ENCODE measurements around the gene FAM53B. TPM values are rescaled to one million over a fixed set of nuclear protein-coding genes. Genes with fewer than 3 reads are reported as not detected.
"Not testable (repeated sequence)": the region's sequence is repeated elsewhere in the genome, so short reads cannot be mapped to it uniquely, and the experiment has no call there.

The FAM53B gene, protein sequence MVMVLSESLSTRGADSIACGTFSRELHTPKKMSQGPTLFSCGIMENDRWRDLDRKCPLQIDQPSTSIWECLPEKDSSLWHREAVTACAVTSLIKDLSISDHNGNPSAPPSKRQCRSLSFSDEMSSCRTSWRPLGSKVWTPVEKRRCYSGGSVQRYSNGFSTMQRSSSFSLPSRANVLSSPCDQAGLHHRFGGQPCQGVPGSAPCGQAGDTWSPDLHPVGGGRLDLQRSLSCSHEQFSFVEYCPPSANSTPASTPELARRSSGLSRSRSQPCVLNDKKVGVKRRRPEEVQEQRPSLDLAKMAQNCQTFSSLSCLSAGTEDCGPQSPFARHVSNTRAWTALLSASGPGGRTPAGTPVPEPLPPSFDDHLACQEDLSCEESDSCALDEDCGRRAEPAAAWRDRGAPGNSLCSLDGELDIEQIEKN
- total RNA-seq (2014; rRNA removed; shearing (Covaris generic)), result 9.4 and 10.0 TPM in 2 replicates

- H3K36me3 ChIP-seq, result peaks cover 9% of the 10 kb centered on the region
- DNase-seq, result peak; percentile 77 to 80
- H3K27me3 ChIP-seq, result no peaks in the 10 kb centered on the region
- H3K9me3 ChIP-seq (replicated peaks), result no peaks in the 10 kb centered on the region
- peak within 1 kb of the TSS; percentile 62 for H3K4me3 ChIP-seq
- H3K4me1 ChIP-seq, result peaks cover 3% of the 10 kb centered on the region; the same call in 1 of the 2 replicates
- H3K27ac ChIP-seq, result peak within 1 kb of the TSS; percentile 26; the same call in 1 of the 2 replicates
These were observed at the start of gene FAM53B for GRCh38 chr10:124744102-124745050. Gene FAM53B (minus strand): TSS chr10:124744378. CDS start chr10:124706713, 37,665 bp downstream.

DNA sequence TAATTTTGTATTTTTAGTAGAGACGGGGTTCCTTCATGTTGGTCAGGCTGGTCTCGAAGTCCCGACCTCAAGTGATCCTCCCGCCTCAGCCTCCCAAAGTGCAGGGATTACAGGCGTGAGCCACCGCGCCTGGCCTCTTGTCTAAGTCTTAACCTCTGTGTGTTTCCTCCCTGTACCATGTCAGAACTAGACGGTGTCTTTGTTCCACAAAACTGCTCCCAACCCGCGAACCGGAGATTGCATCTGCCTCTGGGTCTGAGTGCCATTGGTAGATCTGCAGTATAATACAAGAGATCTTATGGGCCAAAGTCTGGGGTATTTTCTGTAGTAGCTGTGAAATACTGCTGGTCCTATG lies 48.8 kb upstream of the FAM53B start:
- Histone ChIP-seq H3K4me1 (no peaks in the 10 kb centered on the region), H3K36me3 (peaks cover 5% of the 10 kb centered on the region), H3K9me3 (replicated peaks) (no peaks in the 10 kb centered on the region), H3K27ac (no peak overlapping the region), H3K27me3 (no peaks in the 10 kb centered on the region), H3K4me3 (peak overlapping the region; percentile 86)
- no peak for DNase-seq

- no peaks in the 10 kb centered on the region for H3K4me1 ChIP-seq
- H3K4me3 ChIP-seq, result peak within 1 kb of the TSS; percentile 86
These were observed 47.6 kb upstream of the FAM53B start, which contains the start of gene EEF1AKMT2 for GRCh38 chr10:124791547-124792348. Gene EEF1AKMT2 (minus strand): TSS chr10:124791887. CDS start chr10:124791833, 54 bp downstream.

DNA sequence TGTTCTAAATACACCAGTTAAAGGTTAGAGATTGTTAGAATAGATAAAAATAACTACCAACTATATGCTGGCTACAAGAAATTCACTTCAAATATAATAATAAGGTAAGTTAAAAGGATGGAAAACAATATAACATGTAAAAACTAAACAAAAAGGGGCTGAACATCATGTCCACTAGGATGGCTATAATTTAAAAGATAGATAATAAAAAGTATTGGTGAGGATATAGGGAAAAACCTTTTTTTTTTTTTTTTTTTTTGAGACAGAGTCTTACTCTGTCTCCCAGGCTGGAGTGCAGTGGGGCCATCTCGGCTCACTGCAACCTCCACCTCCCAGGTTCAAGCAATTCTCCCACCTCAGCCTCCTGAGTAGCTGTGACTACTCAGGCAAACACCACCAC lies 38.7 kb upstream of the FAM53B start:
- not testable (repeated sequence) for H3K4me3 ChIP-seq; DNase-seq; H3K9me3 ChIP-seq (replicated peaks); H3K27ac ChIP-seq; H3K4me1 ChIP-seq; H3K27me3 ChIP-seq
- peaks cover 33% of the 10 kb centered on the region for H3K36me3 ChIP-seq

More at GRCh38 chr10:124791547-124792348, 47.6 kb upstream of the FAM53B start, which contains the start of gene EEF1AKMT2:
- H3K27ac ChIP-seq, result peak within 1 kb of the TSS; percentile 84
- H3K27me3 ChIP-seq, result no peaks in the 10 kb centered on the region
- DNase-seq, result peak; percentile 89 to 92
- no peaks in the 10 kb centered on the region for H3K9me3 ChIP-seq (replicated peaks)
- peaks cover 5% of the 10 kb centered on the region for H3K36me3 ChIP-seq

GRCh38 chr10:124768791-124769190 lies 24.6 kb upstream of the FAM53B start:
- H3K9me3 ChIP-seq (replicated peaks), result no peaks in the 10 kb centered on the region
- no peak overlapping the region for H3K4me3 ChIP-seq
- no peaks in the 10 kb centered on the region for H3K4me1 ChIP-seq
- H3K36me3 ChIP-seq, result peaks cover 32% of the 10 kb centered on the region
- no peaks in the 10 kb centered on the region for H3K27me3 ChIP-seq
- H3K27ac ChIP-seq, result no peak overlapping the region
- no peak for DNase-seq

- Histone ChIP-seq H3K27me3 (no peaks in the 10 kb centered on the region), H3K36me3 (peaks cover 38% of the 10 kb centered on the region), H3K9me3 (replicated peaks) (no peaks in the 10 kb centered on the region), H3K4me3 (no peak overlapping the region), H3K27ac (no peak overlapping the region), H3K4me1 (no peaks in the 10 kb centered on the region)
- no peak for DNase-seq
These were observed 21.1 kb upstream of the FAM53B start for GRCh38 chr10:124765256-124765655.

- Histone ChIP-seq H3K4me3 (no peak overlapping the region), H3K27ac (no peak overlapping the region), H3K27me3 (no peaks in the 10 kb centered on the region), H3K36me3 (peaks cover 48% of the 10 kb centered on the region), H3K9me3 (replicated peaks) (no peaks in the 10 kb centered on the region), H3K4me1 (no peaks in the 10 kb centered on the region)
- no peak for DNase-seq
These were observed 19.1 kb upstream of the FAM53B start for GRCh38 chr10:124763267-124763666.

GRCh38 chr10:124762281-124762680 lies 18.1 kb upstream of the FAM53B start:
- DNase-seq, result no peak
- no peaks in the 10 kb centered on the region for H3K27me3 ChIP-seq
- no peak overlapping the region for H3K4me3 ChIP-seq
- no peak overlapping the region for H3K27ac ChIP-seq
- peaks cover 55% of the 10 kb centered on the region for H3K36me3 ChIP-seq
- no peaks in the 10 kb centered on the region for H3K9me3 ChIP-seq (replicated peaks)
- no peaks in the 10 kb centered on the region for H3K4me1 ChIP-seq

DNA sequence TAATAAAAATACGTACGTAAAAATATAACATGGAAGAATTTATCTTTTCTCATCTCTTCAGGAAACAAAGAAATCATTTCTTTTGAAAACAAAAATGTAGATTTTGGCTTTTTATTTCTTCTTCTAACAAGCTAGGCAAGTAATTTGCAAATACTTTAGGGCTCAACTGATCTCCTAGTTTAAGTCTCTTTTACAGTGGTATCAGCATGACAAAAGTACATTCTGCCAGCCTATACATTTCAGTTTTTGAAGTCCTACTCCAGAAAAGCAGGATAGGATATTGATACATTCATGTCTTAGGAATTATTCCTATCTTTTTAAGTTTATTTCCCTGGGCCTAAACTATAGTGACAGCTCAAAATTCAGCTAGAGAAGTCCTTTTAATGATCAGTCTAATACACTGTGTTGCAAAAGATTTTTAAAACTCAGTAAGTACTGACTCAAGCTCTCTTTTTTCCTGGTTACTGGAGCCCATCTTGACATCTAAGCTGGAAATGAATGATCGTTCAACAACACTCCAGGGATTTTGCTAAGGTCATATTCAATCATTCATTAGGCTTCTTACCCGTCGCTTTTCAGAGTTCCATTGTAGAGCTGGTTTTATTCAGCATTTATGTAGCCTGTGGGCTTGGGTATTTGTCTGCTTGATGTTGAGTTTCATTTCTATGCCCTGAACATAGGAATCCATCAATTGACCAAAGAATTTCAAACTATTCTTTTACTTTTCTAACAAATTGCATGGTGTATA lies 12.2 kb upstream of the FAM53B start:
- Histone ChIP-seq H3K4me3 (no peak overlapping the region), H3K4me1 (no peaks in the 10 kb centered on the region), H3K27me3 (no peaks in the 10 kb centered on the region), H3K27ac (no peak overlapping the region), H3K36me3 (peaks cover 30% of the 10 kb centered on the region), H3K9me3 (replicated peaks) (no peaks in the 10 kb centered on the region)
- DNase-seq, result no peak

GRCh38 chr10:124755581-124755980 lies 11.4 kb upstream of the FAM53B start:
- no peak for DNase-seq
- Histone ChIP-seq H3K36me3 (peaks cover 24% of the 10 kb centered on the region), H3K4me3 (no peak overlapping the region), H3K9me3 (replicated peaks) (no peaks in the 10 kb centered on the region), H3K27ac (no peak overlapping the region), H3K27me3 (no peaks in the 10 kb centered on the region), H3K4me1 (no peaks in the 10 kb centered on the region)

DNA sequence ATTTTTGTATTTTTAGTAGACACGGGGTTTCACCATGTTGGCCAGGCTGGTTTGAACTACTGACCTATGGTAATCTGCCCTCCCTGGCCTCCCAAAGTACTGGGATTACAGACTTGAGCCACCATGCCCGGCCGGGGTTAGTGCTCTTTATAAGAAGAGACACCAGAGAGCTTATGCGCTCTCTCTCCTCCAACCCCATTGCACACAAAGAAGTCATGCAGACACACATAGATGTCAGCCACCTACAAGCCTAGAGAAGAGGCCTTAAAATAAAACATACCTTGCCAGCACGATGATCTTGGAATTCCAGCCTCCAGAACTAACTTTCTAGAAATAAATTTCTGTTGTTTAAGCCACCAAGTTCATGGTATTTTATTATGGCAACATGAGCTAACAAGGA lies 10.0 kb upstream of the FAM53B start:
- H3K27me3 ChIP-seq, result no peaks in the 10 kb centered on the region
- no peak for DNase-seq

DNA sequence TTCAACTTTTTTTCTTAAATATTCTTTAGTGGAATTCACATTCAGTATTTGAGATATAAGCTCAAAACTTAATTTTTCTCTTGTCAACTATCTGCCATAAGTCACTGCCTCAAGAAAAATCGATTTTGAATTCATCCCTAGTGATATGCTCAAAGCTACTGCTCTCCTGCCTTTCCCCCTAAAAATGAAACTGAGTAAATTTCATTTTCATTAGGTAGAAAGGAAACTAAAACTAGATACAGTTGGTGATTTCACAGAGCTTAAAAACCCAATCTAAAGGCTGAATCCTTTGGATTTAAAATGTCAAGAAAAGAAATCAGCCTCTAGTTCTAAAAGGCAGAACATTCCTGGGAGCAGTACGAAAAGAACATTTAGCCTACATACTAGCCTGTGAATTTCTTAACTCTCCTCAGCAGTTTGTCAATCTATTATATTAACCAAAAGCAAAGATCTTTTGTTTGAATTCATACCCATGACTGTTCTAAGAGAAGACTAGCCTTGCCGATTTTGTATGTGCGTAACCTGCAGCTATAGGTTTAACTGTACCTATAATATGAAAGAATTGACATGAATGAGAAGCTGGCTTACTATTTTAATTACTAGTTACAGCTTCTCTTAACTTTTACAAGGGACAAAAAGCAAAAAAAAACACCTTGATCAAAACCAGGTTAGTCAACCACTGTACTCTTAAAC lies 4.9 kb upstream of the FAM53B start:
- H3K4me1 ChIP-seq, result no peaks in the 10 kb centered on the region
- peaks cover 12% of the 10 kb centered on the region for H3K36me3 ChIP-seq
- H3K27me3 ChIP-seq, result no peaks in the 10 kb centered on the region
- no peak overlapping the region for H3K27ac ChIP-seq
- H3K9me3 ChIP-seq (replicated peaks), result no peaks in the 10 kb centered on the region
- no peak for DNase-seq
- H3K4me3 ChIP-seq, result no peak overlapping the region

More for the DNA sequence above, 10.0 kb upstream of the FAM53B start:
- Histone ChIP-seq H3K9me3 (replicated peaks) (no peaks in the 10 kb centered on the region), H3K4me1 (no peaks in the 10 kb centered on the region), H3K4me3 (no peak overlapping the region), H3K27ac (no peak overlapping the region), H3K36me3 (peaks cover 16% of the 10 kb centered on the region)

DNA sequence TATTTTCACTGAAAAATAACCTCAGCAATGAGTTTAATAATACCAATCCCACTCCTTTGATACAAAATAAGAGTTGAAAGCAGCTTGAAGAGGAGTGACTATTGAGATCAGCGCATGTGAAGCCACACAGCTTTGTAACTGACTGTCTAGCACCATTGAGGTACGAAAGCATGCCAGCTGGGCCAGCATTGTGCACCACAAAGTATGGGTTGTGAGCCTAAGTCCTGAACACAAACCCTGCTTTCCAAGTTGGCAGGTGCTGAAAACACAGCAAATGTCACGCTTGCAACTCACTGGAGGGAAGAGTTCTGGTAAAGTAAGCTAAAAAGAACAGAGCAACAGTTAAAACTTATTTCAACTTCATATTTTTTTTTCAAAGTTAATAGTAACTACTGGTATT lies 4.0 kb upstream of the FAM53B start:
- Histone ChIP-seq H3K4me1 (no peaks in the 10 kb centered on the region), H3K27ac (no peak overlapping the region), H3K36me3 (peaks cover 12% of the 10 kb centered on the region), H3K9me3 (replicated peaks) (no peaks in the 10 kb centered on the region), H3K4me3 (no peak overlapping the region), H3K27me3 (no peaks in the 10 kb centered on the region)
- DNase-seq, result no peak

All from SJCRH30 (cell line).